ENCODE results near the gene GCGR.

GCGR gene

DNA sequence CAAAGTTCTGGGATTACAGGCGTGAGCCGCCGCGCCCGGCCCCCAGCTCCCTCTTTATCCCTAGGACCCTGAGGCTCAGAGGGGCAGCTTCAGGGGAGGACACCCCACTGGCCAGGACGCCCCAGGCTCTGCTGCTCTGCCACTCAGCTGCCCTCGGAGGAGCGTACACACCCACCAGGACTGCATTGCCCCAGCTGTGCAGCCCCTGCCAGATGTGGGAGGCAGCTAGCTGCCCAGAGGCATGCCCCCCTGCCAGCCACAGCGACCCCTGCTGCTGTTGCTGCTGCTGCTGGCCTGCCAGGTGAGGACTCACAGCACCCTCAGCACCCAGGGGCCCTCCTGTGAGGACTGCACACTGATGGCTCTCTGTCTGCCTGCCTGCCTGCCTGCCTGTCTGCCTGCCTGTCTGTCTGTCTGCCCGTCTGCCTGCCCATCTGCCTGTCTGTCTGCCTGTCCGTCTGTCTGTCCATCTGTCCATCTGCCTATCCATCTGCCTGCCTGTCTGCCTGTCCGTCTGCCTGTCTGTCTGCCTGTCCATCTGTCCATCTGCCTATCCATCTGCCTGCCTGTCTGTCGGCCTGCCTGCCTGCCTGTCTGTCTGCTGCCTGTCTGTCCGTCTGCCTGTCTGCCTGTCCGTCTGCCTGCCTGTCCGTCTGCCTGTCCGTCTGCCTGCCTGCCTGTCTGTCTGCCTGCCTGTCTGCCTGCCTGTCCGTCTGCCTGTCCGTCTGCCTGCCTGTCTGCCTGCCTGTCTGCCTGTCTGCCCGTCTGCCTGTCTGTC is 5.0 kb downstream of the GCGR start:
- no peak overlapping the region for H3K4me3 ChIP-seq (ENCODE audit: low read depth, low read length)
- TF ChIP-seq, protein P1, sequence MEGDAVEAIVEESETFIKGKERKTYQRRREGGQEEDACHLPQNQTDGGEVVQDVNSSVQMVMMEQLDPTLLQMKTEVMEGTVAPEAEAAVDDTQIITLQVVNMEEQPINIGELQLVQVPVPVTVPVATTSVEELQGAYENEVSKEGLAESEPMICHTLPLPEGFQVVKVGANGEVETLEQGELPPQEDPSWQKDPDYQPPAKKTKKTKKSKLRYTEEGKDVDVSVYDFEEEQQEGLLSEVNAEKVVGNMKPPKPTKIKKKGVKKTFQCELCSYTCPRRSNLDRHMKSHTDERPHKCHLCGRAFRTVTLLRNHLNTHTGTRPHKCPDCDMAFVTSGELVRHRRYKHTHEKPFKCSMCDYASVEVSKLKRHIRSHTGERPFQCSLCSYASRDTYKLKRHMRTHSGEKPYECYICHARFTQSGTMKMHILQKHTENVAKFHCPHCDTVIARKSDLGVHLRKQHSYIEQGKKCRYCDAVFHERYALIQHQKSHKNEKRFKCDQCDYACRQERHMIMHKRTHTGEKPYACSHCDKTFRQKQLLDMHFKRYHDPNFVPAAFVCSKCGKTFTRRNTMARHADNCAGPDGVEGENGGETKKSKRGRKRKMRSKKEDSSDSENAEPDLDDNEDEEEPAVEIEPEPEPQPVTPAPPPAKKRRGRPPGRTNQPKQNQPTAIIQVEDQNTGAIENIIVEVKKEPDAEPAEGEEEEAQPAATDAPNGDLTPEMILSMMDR (IDR thresholded peaks at IDR 0.05; ENCODE audit: borderline replicate concordance, insufficient read depth, low read depth, low read length) = peak; percentile 25; the same call in 1 of the 2 replicates

- H3K4me3 ChIP-seq (ENCODE audit: low read depth, low read length) = no peak overlapping the region
- TF ChIP-seq, protein P1 (IDR thresholded peaks at IDR 0.05; ENCODE audit: borderline replicate concordance, insufficient read depth, low read depth, low read length) = no peak
Observed at GRCh38 chr17:81809556-81809998, 5.6 kb downstream of the GCGR start.

- TF ChIP-seq, protein P1 (IDR thresholded peaks at IDR 0.05; ENCODE audit: borderline replicate concordance, insufficient read depth, low read depth, low read length) = no peak
- no peak overlapping the region for H3K4me3 ChIP-seq (ENCODE audit: low read depth, low read length)
Observed at GRCh38 chr17:81810476-81810875, 6.5 kb downstream of the GCGR start.

GRCh38 chr17:81810892-81811704 is 7.1 kb downstream of the GCGR start:
- H3K4me3 ChIP-seq (ENCODE audit: low read depth, low read length) = no peak overlapping the region
- TF ChIP-seq, protein P1 (IDR thresholded peaks at IDR 0.05; ENCODE audit: borderline replicate concordance, insufficient read depth, low read depth, low read length) = no peak

- no peak overlapping the region for H3K4me3 ChIP-seq (ENCODE audit: low read depth, low read length)
- TF ChIP-seq, protein P1 (IDR thresholded peaks at IDR 0.05; ENCODE audit: borderline replicate concordance, insufficient read depth, low read depth, low read length) = no peak
Observed at GRCh38 chr17:81811705-81812570, 8.0 kb downstream of the GCGR start.

GRCh38 chr17:81812571-81813370 is 8.8 kb downstream of the GCGR start:
- TF ChIP-seq, protein P1 (IDR thresholded peaks at IDR 0.05; ENCODE audit: borderline replicate concordance, insufficient read depth, low read depth, low read length) = no peak
- H3K4me3 ChIP-seq (ENCODE audit: low read depth, low read length) = no peak overlapping the region
